Epithelial cell of esophagus (primary cell): Measurements from ENCODE around the gene EIF4E2.

Experiments used
- DNase-seq: peaks from one replicate; pipeline ENCODE4 v3.0.0; 2010; ENCODE audit warnings: low read depth
- H3K4me3 ChIP-seq: 2 replicates; pipeline ENCODE4 v1.5.1; 2011; ENCODE audit warnings: mild to moderate bottlenecking, low read length, control low read depth
- CTCF ChIP-seq: IDR thresholded peaks from 2 replicates; pipeline ENCODE4 v1.5.1; 2011; ENCODE audit warnings: low read depth, mild to moderate bottlenecking, low read length, control low read depth, inconsistent platforms; ENCODE audit not compliant: insufficient read depth; ENCODE audit errors: missing control alignments

Gene EIF4E2

GRCh38 chr2:232525791-232526371 is 24.6 kb upstream of the EIF4E2 start, which contains the start of gene CHRND:
Gene CHRND (plus strand): TSS chr2:232526160. CDS start chr2:232526216, 56 bp downstream.
- H3K4me3 ChIP-seq: no peak within 1 kb of the TSS
- no peak for TF ChIP-seq CTCF
- no peak for DNase-seq

GRCh38 chr2:232526372-232526941 is 24.0 kb upstream of the EIF4E2 start:
- H3K4me3 ChIP-seq: no peak overlapping the region
- no peak for TF ChIP-seq CTCF
- DNase-seq: no peak

GRCh38 chr2:232527905-232528470 is 22.5 kb upstream of the EIF4E2 start:
- H3K4me3 ChIP-seq: no peak overlapping the region
- no peak for TF ChIP-seq CTCF
- DNase-seq: no peak

GRCh38 chr2:232528746-232529460 is 21.6 kb upstream of the EIF4E2 start:
- no peak for DNase-seq
- no peak for TF ChIP-seq CTCF
- H3K4me3 ChIP-seq: no peak overlapping the region

- TF ChIP-seq CTCF: no peak
- no peak overlapping the region for H3K4me3 ChIP-seq
- no peak for DNase-seq
Measured at GRCh38 chr2:232529806-232530547, 20.5 kb upstream of the EIF4E2 start.

- H3K4me3 ChIP-seq: no peak overlapping the region
- TF ChIP-seq CTCF: no peak
- DNase-seq: no peak
Measured at GRCh38 chr2:232530626-232531260, 19.7 kb upstream of the EIF4E2 start.
